GM21529 (cell line): ENCODE measurements around the gene SLC11A1.

Experiments
- ATAC-seq: cut with Tn5 transposase; IDR thresholded peaks from one replicate; pipeline ENCODE4 v1.9.1; 2021; ENCODE audit not compliant: unreplicated experiment

SLC11A1 gene

DNA sequence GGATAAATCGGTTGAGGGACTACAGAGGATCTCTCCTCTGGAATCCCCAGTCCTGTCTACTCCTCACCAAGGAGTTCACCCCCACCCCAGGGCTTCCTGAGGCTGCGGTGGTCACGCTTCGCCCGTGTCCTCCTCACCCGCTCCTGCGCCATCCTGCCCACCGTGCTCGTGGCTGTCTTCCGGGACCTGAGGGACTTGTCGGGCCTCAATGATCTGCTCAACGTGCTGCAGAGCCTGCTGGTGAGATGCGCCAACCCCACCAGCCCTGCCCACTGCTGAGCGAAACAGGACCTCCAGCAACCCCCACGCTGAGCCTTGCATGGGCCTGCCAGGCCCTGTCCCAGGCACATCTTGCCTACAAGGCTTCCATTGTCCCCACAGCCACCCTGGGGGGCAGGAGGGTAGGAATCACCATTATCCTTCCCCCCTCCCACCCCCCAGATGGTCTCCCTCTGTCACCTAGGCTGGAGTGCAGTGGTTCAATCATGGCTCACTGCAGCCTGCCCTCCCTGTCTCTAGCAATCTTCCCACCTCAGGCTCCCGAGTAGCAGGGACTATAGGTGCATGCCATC, 10.9 kb downstream of the SLC11A1 start:
- ATAC-seq: no peak

DNA sequence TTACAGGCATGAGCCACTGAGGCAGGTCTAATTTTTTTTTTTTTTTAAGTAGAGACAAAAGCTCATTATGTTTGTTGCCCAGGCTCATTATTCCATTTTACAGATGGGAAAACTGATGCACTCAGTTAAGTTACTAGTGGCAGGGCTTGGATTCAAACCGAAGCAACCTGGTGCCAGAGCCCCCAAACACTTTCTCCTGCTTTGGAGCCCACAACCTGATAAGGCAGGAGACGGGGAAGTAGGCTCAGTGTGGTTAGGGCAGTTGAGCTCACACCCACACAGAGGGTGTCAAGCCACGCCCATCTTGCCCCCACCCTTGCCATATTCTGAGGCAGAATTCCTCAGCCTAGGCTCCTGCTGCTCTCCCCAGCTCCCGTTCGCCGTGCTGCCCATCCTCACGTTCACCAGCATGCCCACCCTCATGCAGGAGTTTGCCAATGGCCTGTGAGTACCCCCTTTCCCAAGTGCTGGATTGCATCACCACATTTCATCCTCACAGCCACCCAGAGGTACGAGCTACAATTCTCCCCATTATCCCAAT, 11.7 kb downstream of the SLC11A1 start:
- no peak for ATAC-seq

DNA sequence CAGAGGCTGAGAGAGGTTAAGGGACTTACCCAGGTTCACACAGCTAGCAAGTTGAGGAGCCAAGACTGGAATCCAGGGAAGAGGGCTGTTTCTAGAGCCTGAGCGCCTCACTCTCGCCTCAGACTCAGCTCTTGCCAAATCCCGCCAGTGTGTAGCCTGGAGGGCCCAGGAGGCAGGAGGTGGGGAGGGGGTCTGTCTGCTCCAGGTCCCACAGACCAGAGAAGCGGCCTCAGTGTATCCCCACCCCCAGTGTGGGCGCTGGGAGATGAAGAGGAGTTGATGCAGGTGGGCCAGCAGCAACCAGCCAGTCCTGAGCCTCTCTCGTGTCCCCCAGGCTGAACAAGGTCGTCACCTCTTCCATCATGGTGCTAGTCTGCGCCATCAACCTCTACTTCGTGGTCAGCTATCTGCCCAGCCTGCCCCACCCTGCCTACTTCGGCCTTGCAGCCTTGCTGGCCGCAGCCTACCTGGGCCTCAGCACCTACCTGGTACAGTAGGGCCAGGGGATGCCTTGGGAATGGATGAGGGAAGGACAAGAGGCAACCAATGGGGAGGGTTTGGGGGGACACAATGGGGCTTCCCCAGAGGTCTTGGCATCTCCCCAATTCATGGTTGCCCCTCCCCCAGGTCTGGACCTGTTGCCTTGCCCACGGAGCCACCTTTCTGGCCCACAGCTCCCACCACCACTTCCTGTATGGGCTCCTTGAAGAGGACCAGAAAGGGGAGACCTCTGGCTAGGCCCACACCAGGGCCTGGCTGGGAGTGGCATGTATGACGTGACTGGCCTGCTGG, 12.4 kb downstream of the SLC11A1 start:
- ATAC-seq: no peak

DNA sequence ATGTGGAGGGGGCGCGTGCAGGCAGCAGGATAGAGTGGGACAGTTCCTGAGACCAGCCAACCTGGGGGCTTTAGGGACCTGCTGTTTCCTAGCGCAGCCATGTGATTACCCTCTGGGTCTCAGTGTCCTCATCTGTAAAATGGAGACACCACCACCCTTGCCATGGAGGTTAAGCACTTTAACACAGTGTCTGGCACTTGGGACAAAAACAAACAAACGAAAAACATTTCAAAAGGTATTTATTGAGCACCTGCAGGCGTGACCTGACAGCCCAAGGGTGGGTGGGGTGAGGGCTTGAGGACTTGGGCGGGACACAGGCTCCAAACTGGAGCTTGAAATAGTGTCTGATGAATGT, 13.0 kb downstream of the SLC11A1 start:
- no peak for ATAC-seq

DNA sequence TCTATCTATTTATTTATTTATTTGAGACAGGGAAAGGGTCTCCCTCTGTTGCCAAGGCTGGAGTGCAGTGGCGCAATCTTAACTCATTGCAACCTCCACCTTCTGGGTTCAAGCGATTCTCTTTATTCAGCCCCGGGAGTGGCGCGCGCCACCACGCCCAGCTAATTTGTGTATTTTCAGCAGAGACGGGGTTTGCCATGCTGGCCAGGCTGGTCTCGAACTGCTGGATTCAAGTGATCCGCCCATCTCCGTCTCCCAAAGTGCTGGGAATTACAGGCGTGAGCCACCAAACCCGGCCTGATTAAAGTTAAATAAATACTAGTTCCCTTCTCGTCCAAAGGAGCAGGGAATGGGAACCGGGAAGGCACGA, 13.4 kb downstream of the SLC11A1 start:
- no peak for ATAC-seq

DNA sequence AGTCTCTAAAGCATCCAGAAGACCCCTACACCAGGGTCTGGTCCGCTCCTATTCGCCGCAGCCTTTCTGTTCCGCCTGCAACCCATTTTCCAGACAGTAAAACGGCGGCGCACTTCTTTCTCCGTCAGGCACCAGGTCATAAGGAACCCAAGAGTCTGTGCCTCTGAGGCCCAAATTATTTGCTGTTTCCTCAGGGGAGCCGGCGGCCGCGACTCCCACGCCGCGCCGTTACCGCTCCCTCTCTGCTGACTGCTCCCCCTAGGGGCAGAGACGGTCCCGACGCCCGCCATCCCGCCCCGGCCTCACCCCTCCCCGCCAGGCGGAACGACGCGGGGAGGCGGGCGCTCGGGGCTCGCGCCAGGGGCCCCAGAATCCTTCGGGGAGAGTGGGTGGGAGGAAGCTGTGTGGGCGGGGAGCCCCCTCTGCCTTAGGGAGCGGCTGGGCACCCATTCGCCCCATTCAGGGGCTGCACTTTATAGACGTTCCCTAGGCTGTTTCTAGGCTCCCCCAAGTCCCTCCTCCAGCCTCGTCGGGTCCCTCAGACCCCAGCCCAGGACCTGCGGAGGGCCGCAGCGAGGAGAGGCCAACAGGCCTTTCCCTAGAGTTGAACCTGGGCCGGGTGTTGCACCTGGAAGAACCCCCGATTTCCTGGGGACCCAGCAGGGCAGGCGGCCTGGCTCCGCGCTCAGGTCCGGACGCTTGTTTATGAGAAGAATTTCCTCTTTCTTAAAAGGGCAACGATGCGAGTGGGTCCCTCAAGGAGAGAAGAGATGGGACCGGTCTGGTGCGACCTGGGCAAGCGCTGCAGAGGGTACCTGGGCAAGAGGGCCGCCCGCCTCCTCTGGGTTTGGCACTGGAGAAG, 14.0 kb downstream of the SLC11A1 start:
- ATAC-seq: peak; percentile 53

DNA sequence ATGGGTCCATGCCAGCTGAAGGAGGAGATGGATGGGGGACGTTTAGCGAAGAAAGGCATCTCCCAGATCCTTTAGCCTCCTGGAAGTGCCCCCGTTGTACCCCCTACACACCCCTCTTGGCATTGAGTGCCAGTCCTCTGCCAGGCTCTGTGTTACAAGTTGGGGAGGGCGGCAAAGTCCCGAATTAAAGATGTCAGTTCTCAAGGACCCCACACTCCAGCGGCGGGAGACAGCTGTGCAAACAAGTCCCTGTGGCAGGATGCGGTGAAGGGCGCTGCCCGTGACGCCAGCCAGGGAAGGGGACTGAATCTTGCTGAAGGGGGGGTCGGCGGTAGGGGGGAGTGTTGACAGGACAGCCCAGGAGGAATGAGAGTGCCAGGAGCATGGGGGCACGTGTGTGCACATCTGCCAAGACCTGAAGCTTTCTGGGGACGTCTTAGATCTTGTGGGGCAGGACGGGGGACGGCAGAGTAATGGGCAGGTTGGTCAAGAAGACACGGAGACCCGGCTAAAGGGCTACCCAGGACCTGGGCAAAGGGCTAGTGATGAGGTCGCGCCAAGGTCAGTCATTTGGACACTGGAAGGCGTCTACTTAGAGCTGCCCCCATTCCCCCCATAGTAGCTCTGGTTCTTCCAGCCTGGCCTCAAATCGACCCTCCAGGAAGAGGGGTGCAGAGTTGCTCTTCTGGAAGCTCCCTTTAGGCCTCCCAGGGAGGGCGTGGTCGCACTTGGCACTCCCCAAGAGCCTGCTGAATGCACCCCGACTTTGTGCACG, 14.8 kb downstream of the SLC11A1 start:
- no peak for ATAC-seq

DNA sequence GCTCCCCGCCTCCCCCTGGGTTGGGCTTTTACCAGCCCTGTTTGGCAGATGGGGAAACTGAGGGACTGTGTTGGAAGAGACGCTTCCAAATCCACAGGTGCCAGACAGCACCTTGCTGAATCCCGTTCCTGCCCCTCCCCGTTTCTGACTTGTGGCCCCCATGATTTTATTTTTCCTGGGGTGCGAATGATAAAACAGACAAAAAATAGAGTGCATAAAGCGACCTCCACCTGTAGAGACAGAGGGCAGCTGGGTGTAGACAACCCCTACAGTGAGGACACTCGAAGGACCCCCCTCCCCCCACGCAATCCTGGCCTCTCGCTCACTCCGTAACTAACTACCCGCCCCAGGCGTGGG, 15.4 kb downstream of the SLC11A1 start:
- ATAC-seq: no peak

DNA sequence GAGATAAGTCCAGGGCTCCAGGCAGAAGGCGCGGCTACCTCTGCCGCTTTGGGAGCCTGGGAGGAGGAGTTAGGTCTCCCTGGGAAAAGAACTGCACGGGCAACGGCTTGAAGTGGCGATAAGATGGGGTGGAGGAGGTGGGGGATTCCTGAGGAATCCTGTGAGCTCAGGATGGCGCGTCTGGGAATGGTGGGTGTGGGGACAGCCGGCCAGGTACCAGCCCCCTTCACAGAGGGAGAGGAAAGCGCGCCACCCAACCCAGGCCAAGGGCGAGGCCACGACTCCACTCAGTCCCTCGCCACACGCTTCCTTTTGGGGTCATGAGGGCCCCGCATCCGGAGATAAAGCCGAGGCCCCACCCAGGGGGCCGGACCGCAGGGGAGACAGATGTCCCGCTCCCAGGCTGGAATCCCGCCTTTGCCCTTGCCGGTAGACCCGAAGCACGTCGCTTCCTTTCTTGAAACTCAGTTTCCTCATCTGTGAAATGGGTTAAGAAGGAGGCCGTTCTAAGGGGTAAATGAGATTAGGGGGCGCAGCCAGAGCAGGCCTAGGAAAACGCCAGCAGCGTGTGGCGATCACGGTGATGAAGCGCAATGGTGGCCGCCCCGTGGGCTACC, 15.9 kb downstream of the SLC11A1 start:
- peak; percentile 28 for ATAC-seq

DNA sequence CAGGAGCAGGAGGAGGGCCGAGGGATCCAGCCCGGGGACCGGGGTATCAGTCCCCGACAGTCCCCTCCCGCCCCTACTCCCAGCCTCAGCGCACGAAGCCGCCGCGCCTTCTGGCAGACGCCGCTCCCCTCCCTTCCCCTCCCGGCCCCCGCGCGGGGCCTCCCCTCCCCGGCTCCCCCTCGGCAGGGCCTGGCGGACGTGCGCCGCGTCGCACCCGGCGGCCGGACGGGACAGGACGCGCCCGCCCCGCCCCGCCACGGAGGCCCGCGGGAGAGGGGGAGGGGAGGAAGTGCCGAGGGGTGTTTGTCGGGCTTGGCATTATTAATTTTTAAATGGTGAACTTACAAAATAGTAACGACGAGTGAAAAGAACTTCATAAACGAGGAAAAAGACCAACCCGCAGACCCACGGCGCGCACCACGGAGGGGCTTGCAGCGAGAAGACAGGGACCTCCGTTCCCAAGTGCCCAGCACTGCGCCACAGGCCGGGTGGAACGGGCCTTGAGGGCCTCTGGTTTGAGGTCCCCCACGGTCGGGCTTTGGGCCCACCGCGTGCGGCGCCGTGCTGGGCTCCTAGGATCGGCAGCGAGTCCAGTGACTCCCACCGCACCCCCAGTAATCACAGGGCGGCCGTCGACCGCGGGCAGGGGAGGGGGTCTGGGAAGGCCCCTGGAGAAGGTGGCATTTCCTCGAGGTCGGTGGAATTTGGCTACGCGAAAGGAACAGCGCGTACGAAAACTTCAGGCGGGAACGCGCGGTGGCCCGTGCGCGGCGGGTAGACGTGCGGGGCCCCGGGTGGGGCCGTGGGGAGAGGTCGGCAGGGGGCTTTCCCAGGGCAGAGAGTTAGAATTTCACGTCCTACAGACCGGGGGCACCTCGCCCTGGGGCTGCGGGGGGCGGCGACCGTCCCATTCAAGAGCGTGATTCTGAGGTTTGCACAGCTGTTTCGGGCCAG, 16.6 kb downstream of the SLC11A1 start:
- peak; percentile 22 for ATAC-seq

DNA sequence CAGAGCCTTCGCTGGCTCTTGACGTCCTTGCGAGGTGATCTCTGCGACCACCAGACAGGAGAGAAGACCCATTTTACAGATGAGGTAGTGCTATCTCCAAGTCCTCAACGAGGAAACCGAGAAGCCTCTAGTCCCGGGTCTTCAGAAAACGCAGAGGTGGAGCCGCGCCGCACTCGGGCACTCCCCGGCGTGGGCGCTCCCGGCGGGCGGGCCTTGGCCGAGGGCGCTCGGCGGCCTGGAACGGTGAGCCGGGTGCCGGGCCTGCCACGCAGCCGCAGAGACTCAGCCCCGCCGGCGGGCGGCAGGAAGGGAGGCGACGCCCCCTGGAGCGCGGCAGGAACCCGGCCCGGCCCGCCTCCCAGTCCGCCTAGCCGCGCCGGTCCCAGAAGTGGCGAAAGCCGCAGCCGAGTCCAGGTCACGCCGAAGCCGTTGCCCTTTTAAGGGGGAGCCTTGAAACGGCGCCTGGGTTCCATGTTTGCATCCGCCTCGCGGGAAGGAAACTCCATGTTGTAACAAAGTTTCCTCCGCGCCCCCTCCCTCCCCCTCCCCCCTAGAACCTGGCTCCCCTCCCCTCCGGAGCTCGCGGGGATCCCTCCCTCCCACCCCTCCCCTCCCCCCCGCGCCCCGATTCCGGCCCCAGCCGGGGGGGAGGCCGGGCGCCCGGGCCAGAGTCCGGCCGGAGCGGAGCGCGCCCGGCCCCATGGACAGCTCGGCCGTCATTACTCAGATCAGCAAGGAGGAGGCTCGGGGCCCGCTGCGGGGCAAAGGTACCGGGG, 17.5 kb downstream of the SLC11A1 start, which contains the start of gene CTDSP1:
Gene CTDSP1, plus strand, starts transcription at position 478 of the 776 bp plus-strand sequence. Its CDS starts 223 bp downstream, at position 701.
- ATAC-seq: peak; percentile 34

DNA sequence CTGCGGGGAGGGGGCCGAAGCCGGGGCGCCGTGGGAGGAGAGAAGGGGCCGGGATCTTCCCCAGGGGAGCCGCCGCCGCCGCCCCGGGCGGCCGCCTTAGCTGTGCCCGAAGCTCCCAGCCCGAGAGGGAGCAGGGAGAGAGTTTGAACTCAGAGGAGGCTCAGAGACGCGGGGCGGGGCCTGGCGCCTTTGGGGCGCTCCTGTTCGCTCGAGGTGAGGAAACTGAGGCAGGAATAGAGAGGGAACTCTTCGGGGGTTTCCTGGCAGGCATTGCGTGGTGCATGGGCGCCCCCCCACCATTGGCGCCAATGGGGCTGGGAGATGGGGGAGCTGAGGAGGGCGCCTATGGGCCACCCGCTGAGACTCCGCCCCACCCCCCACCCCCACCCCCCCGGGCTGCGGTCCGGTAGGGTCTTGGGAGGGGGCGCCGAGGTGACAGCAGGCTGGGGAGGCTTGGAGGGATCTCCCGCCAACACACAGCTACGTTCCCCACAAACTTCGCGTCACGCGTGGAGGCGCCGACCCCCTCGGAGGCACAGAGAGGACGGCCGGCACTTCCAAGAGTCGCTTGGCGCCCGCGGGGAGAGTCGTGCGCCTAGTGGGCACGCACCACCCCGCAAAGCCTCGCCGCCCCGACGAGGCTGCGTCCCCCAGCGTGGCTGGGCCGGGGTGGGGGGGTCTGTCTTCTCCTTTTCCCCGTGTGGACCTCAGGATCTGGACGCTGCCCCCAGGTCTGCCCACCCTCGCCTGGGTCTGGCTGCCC, 18.3 kb downstream of the SLC11A1 start:
- ATAC-seq: no peak

DNA sequence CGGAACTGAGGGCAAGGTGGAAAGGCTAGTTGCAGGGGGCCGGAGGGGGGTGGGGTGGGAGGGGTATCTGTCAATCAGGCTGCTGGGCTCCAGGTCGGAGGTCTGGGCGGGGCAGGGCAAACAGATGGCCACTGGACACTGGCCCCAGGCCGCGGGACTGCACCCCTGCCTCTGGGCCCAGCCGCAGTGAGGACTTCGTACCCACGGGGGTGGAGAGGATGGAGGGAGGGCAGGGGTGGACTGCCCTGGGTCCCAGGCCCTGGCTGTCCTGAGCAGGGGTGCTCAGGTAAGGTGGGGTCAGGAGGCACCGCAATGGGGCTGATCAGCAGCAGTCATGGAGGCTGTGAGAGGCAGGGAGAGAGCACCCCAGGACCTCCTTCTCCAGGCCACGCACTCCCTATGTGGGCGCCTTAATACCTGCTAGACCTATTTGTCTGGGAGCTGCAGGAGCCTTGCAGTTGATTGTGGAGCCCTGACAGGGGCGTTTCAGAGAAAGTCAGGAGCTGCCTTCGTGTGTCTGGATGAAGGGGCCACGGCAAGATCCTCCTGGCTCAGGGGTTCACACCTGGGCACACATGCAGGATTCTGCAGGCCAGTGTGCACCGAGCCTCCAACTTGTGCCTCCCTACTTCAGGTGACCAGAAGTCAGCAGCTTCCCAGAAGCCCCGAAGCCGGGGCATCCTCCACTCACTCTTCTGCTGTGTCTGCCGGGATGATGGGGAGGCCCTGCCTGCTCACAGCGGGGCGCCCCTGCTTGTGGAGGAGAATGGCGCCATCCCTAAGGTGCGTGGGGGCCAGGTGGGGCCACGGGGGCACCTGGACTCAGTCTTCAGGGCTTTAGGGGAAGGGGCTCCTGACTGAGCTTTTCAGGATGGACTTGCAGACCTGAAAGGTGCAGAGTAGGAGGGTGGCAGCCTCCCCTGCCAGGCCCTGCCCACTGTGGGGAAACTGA, 19.1 kb downstream of the SLC11A1 start:
- no peak for ATAC-seq

DNA sequence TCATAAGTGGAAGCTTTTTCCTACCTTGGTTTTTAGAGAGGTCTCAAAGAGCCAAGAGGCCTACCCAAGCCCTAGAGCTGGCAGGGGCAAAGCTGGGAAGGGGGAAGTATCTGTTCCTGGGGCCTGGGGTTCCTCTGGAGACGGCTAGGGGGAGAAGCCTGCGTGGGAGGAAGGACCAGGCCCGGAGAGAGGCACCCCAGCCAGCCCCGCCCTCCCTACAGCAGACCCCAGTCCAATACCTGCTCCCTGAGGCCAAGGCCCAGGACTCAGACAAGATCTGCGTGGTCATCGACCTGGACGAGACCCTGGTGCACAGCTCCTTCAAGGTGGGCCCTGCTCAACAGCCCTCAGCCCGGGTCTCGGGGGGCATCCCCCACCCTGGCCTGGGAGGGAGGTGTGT, 19.8 kb downstream of the SLC11A1 start:
- ATAC-seq: no peak

DNA sequence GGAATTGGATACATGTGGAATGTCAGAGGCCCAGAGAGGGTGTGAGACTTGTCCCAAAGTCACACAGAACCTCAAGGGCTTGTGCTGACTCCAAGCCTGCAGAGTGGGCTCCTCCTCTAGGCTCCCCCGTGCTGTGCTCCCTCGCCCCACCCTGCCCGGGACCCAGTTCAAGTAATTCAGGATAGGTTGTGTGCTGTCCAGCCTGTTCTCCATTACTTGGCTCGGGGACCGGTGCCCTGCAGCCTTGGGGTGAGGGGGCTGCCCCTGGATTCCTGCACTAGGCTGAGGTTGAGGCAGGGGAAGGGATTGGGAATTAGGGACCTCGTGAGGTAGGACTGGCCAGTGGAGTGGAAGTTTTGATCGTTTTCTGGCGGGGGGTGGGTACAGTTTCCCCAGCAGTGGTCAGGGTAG, 20.4 kb downstream of the SLC11A1 start:
- no peak for ATAC-seq

DNA sequence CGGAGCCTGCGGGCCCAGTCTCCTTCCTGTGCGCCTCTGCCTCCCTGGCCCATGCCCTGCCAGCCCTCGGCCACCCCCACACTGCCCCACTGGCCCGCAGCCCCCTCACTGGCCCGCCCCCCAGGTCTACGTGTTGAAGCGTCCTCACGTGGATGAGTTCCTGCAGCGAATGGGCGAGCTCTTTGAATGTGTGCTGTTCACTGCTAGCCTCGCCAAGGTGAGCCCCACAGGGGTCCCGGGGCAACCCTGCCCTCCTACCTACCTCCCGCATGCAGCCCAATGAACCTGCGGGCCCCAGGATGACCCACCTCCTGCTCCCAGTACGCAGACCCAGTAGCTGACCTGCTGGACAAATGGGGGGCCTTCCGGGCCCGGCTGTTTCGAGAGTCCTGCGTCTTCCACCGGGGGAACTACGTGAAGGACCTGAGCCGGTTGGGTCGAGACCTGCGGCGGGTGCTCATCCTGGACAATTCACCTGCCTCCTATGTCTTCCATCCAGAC, 20.9 kb downstream of the SLC11A1 start:
- ATAC-seq: no peak

DNA sequence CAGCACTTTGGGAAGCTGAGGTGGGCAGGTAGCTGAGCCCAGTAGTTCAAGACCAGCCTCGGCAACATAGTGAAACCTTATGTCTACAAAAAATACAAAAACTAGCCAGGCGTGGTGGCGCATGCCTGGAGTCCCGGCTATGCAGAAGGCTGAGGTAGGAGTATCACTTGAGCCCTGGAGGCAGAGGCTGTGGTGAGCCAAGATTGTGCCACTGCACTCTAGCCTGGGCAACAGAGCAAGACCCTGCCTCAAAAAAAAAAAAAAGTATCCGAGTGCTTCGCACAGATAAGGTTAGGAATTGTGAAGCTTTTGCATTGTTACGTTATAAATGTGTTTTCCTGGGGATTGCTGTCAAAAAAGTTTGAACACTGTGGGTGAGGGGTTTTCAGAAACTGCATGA, 21.7 kb downstream of the SLC11A1 start:
- ATAC-seq: no peak
